Chondrocyte (in vitro differentiated cells): ENCODE results near the gene CPXM2. TPM values are rescaled to one million over a fixed set of nuclear protein-coding genes. Genes with fewer than 3 reads are reported as not detected.

Experiments used
- DNase-seq: peaks from one replicate; pipeline ENCODE4 v3.0.0; 2021; ENCODE audit warnings: mixed read lengths, low spot score
- H3K27ac Mint-ChIP-seq: one replicate; pipeline ENCODE4 v1.8.0; 2021; ENCODE audit warnings: mild to moderate bottlenecking, moderate library complexity, mixed read lengths; ENCODE audit not compliant: unreplicated experiment
- H3K27me3 Mint-ChIP-seq: 2 replicates; pipeline ENCODE4 v1.8.0; 2021; ENCODE audit warnings: low read depth, mixed read lengths
- H3K36me3 Mint-ChIP-seq: 2 replicates; pipeline ENCODE4 v1.8.0; 2021; ENCODE audit warnings: low read depth, mixed read lengths
- H3K4me1 Mint-ChIP-seq: 2 replicates; pipeline ENCODE4 v1.8.0; 2021; ENCODE audit warnings: low read depth, mild to moderate bottlenecking, mixed read lengths
- H3K4me3 Mint-ChIP-seq: one replicate; pipeline ENCODE4 v1.8.0; 2021; ENCODE audit warnings: mild to moderate bottlenecking, moderate library complexity, mixed read lengths; ENCODE audit not compliant: unreplicated experiment
- H3K9me3 Mint-ChIP-seq: 2 replicates; pipeline ENCODE4 v1.8.0; 2021; ENCODE audit warnings: low read depth, mixed read lengths
- CTCF ChIP-seq: fragments of 200-600 bp; sonication (generic); IDR thresholded peaks from 2 replicates; pipeline ENCODE4 v1.5.0; 2021; ENCODE audit warnings: antibody characterized with exemption, mild to moderate bottlenecking, moderate library complexity
- total RNA-seq: library from RNA; stranded (reverse); gene quantifications from 3 replicates; pipeline ENCODE4 v1.2.1, GENCODE V29; 2021

Gene CPXM2
- total RNA-seq, 1 donor from 2014 or later = not detected

- Mint-ChIP-seq H3K27me3 (peaks cover 1% of the 10 kb centered on the region), H3K4me3 (no peak overlapping the region), H3K4me1 (no peaks in the 10 kb centered on the region), H3K36me3 (no peaks in the 10 kb centered on the region), H3K9me3 (peaks cover 19% of the 10 kb centered on the region), H3K27ac (no peak overlapping the region)
- TF ChIP-seq CTCF = no peak
- DNase-seq = no peak
Measured at GRCh38 chr10:123934846-123935245, 43.2 kb upstream of the CPXM2 start.

GRCh38 chr10:123930340-123931001 is 38.9 kb upstream of the CPXM2 start:
- peaks cover 20% of the 10 kb centered on the region for H3K9me3 Mint-ChIP-seq
- peaks cover 5% of the 10 kb centered on the region for H3K27me3 Mint-ChIP-seq
- no peaks in the 10 kb centered on the region for H3K4me1 Mint-ChIP-seq
- H3K27ac Mint-ChIP-seq = no peak overlapping the region
- DNase-seq = no peak
- TF ChIP-seq CTCF = no peak
- H3K4me3 Mint-ChIP-seq = no peak overlapping the region
- no peaks in the 10 kb centered on the region for H3K36me3 Mint-ChIP-seq

- no peaks in the 10 kb centered on the region for H3K4me1 Mint-ChIP-seq
- H3K9me3 Mint-ChIP-seq = peaks cover 19% of the 10 kb centered on the region
- no peaks in the 10 kb centered on the region for H3K36me3 Mint-ChIP-seq
- TF ChIP-seq CTCF = no peak
- H3K27ac Mint-ChIP-seq = no peak overlapping the region
- peaks cover 5% of the 10 kb centered on the region for H3K27me3 Mint-ChIP-seq
- H3K4me3 Mint-ChIP-seq = no peak overlapping the region
- DNase-seq = no peak
Measured at GRCh38 chr10:123929791-123930190, 38.2 kb upstream of the CPXM2 start.

- Mint-ChIP-seq H3K9me3 (peaks cover 16% of the 10 kb centered on the region), H3K36me3 (no peaks in the 10 kb centered on the region)
Measured at GRCh38 chr10:123928427-123928826, 36.8 kb upstream of the CPXM2 start.

More at GRCh38 chr10:123928427-123928826, 36.8 kb upstream of the CPXM2 start:
- no peak for DNase-seq
- Mint-ChIP-seq H3K4me3 (no peak overlapping the region), H3K27me3 (peaks cover 8% of the 10 kb centered on the region), H3K27ac (no peak overlapping the region), H3K4me1 (no peaks in the 10 kb centered on the region)
- TF ChIP-seq CTCF = no peak
